Panc1 (cell line): ENCODE data around the gene MCF2. TPM values are rescaled to one million over a fixed set of nuclear protein-coding genes. Genes with fewer than 3 reads are reported as not detected.

ENCODE experiments used
- ATAC-seq: fragments of 200-7000 bp; cut with Tn5 transposase; 2 replicates; pipeline ENCODE4 v1.9.1; 2020; ENCODE audit warnings: mild to moderate bottlenecking, moderate library complexity
- BruUV-seq: library from RNA; stranded (reverse); fragments of 400-500 nt; replicated peaks from 2 replicates; lab custom pipeline; 2021; lab: Mats Ljungman, UMichigan
- CTCF ChIA-PET: fragments of 300-600 bp; sonication (Branson Sonifier 250); formaldehyde crosslinking; loops from one replicate; lab custom pipeline; 2022; ENCODE audit warnings: antibody characterized with exemption; lab: Charles Lee
- POLR2A ChIA-PET: fragments of 300-600 bp; sonication (Branson Sonifier 250); formaldehyde crosslinking; loops from one replicate; lab custom pipeline; 2022; ENCODE audit warnings: antibody characterized with exemption; lab: Charles Lee
- DNase-seq: peaks from one replicate; pipeline ENCODE4 v3.0.0-alpha.2; 2010; ENCODE audit warnings: low read depth, low spot score
- H3K27ac ChIP-seq: 2 replicates; pipeline ENCODE4 v1.5.1; 2011; ENCODE audit warnings: mild to moderate bottlenecking, low read length, inconsistent platforms
- H3K27me3 ChIP-seq: fragments of 200-500 bp; sonication (Bioruptor generic); 2 replicates; pipeline ENCODE4 v1.6.0; 2014; ENCODE audit warnings: low read length, inconsistent platforms; ENCODE audit not compliant: control insufficient read depth, insufficient read depth
- H3K36me3 ChIP-seq: fragments of 200-500 bp; sonication (Bioruptor generic); 2 replicates; pipeline ENCODE4 v1.5.1; 2014; ENCODE audit warnings: inconsistent platforms, mild to moderate bottlenecking, low read length, moderate library complexity; ENCODE audit not compliant: control insufficient read depth, insufficient read depth
- H3K4me1 ChIP-seq: 2 replicates; pipeline ENCODE4 v1.5.1; 2011; ENCODE audit warnings: inconsistent platforms, mild to moderate bottlenecking, low read length, moderate library complexity; ENCODE audit not compliant: control insufficient read depth, insufficient read depth
- H3K4me3 ChIP-seq, 2 experiments: 2 replicates each; pipeline ENCODE4 v1.5.1; 2011 to 2012; ENCODE audit warnings: low read depth in 2 of 2, low read length in 2 of 2, mild to moderate bottlenecking in 2 of 2, inconsistent platforms in 1 of 2, moderate library complexity in 1 of 2
- H3K9me3 ChIP-seq: fragments of 200-500 bp; sonication (Bioruptor generic); 2 replicates; pipeline ENCODE4 v1.5.1; 2014; ENCODE audit warnings: low read depth, mild to moderate bottlenecking, inconsistent platforms, low read length, moderate library complexity; ENCODE audit not compliant: control insufficient read depth, insufficient read depth
- CTCF ChIP-seq: fragments of 450-650 bp; IDR thresholded peaks from 2 replicates; pipeline ENCODE4 v1.5.1; 2017; ENCODE audit warnings: mild to moderate bottlenecking
- POLR2AphosphoS5 ChIP-seq: IDR thresholded peaks from 2 replicates; pipeline ENCODE4 v1.6.1; 2012; ENCODE audit warnings: mild to moderate bottlenecking, low read depth, low read length, moderate library complexity
- REST ChIP-seq, 2 experiments: IDR thresholded peaks; 2 replicates each; pipeline ENCODE4 v1.6.1; 2011 to 2012; ENCODE audit warnings: low read depth in 2 of 2, control low read depth in 1 of 2, low read length in 1 of 2, mild to moderate bottlenecking in 1 of 2, moderate library complexity in 1 of 2; ENCODE audit not compliant: insufficient read depth in 1 of 2
- SIN3A ChIP-seq: IDR thresholded peaks from 2 replicates; pipeline ENCODE4 v1.6.1; 2012; ENCODE audit warnings: low read depth, mild to moderate bottlenecking, low read length, moderate library complexity, borderline replicate concordance; ENCODE audit not compliant: insufficient read depth
- TCF7L2 ChIP-seq: IDR thresholded peaks from 2 replicates; pipeline ENCODE4 v1.6.1; 2011; ENCODE audit warnings: mild to moderate bottlenecking, low read depth, low read length, inconsistent platforms
- in situ Hi-C: cut with HindIII; loops from 2 replicates; pipeline ENCODE4 v1.10.0; 2016; ENCODE audit warnings: low sequenced_read_pairs, low pct_unique_long_range_greater_than_20kb
- intact Hi-C: fragments of 100-400 bp; cut with micrococcal nuclease; formaldehyde crosslinking; loops from one replicate; pipeline ENCODE4 v1.10.0; 2022; ENCODE audit not compliant: unreplicated experiment
- total RNA-seq: library from RNA; stranded (reverse); gene quantifications from one replicate; pipeline ENCODE4 v1.2.1, GENCODE V29; 2021; ENCODE audit not compliant: unreplicated experiment

The MCF2 gene
- total RNA-seq, 1 experiment from 2014 or later = 0.31 TPM

GRCh38 chrX:139642241-139642927 is 65.6 kb downstream of the MCF2 start:
- CTCF ChIA-PET = no interaction called here
- POLR2A ChIA-PET = interaction anchor here (0.5 kb wide), 1 partner anchor 686 kb away, joined by 6 read pairs; no protein-coding TSS in a partner anchor
- intact Hi-C loops = no loop called here

GRCh38 chrX:139640259-139640658 is 67.7 kb downstream of the MCF2 start:
- Histone ChIP-seq H3K27me3 (peaks cover 8% of the 10 kb centered on the region), H3K4me3 (no peak overlapping the region), H3K9me3 (no peaks in the 10 kb centered on the region), H3K27ac (no peak overlapping the region), H3K4me1 (no peaks in the 10 kb centered on the region), H3K36me3 (no peaks in the 10 kb centered on the region)
- ATAC-seq = no peak
- DNase-seq = no peak
- in situ Hi-C loops = no loop called here
- intact Hi-C loops = no loop called here
- ChIA-PET POLR2A (no interaction called here), CTCF (no interaction called here)
- no TSS peak for BruUV-seq
- TF ChIP-seq POLR2AphosphoS5 = no peak

More at GRCh38 chrX:139642241-139642927, 65.6 kb downstream of the MCF2 start:
- H3K4me1 ChIP-seq = no peaks in the 10 kb centered on the region
- H3K4me3 ChIP-seq = no peak overlapping the region
- BruUV-seq = no TSS peak
- no peak for DNase-seq
- TF ChIP-seq REST (IDR thresholded peaks at IDR 0.05; ENCODE audit: insufficient read depth in 1 of 2, low read depth in 2 of 2, low read length in 1 of 2) = no peak
- no peak for TF ChIP-seq CTCF
- TF ChIP-seq TCF7L2 = no peak
- no peaks in the 10 kb centered on the region for H3K9me3 ChIP-seq
- H3K36me3 ChIP-seq = no peaks in the 10 kb centered on the region
- in situ Hi-C loops = no loop called here
- H3K27ac ChIP-seq = no peak overlapping the region
- H3K27me3 ChIP-seq = peaks cover 8% of the 10 kb centered on the region
- ATAC-seq = no peak

- CTCF ChIA-PET = no interaction called here
- intact Hi-C loops = no loop called here
- TF ChIP-seq SIN3A (no peak), TCF7L2 (no peak), POLR2AphosphoS5 (no peak), REST (IDR thresholded peaks at IDR 0.05; ENCODE audit: insufficient read depth in 1 of 2, low read depth in 2 of 2, low read length in 1 of 2) (no peak), CTCF (no peak)
- H3K9me3 ChIP-seq = no peaks in the 10 kb centered on the region
- peaks cover 8% of the 10 kb centered on the region for H3K27me3 ChIP-seq
- no peaks in the 10 kb centered on the region for H3K4me1 ChIP-seq
- in situ Hi-C loops = no loop called here
- no peak overlapping the region for H3K27ac ChIP-seq
- DNase-seq (no peak), ATAC-seq (no peak)
- POLR2A ChIA-PET = no interaction called here
- no peaks in the 10 kb centered on the region for H3K36me3 ChIP-seq
- H3K4me3 ChIP-seq = no peak overlapping the region
- BruUV-seq = no TSS peak
Observed at GRCh38 chrX:139639253-139639652, 68.7 kb downstream of the MCF2 start.
